Lower lobe of right lung (tissue), 2 donors: ENCODE data around the gene NDUFAF7. TPM values are rescaled to one million over a fixed set of nuclear protein-coding genes. Genes with fewer than 3 reads are reported as not detected.

Source experiments
- ATAC-seq, 2 donors: fragments of 200-7000 bp; cut with Tn5 transposase; one replicate each; pipeline ENCODE4 v1.9.1; 2020 to 2022; ENCODE audit warnings: mild to moderate bottlenecking in 2 of 2, moderate library complexity in 2 of 2
- DNase-seq: peaks from one replicate; pipeline ENCODE4 v3.0.0-alpha.2; 2020
- H3K27ac ChIP-seq: fragments of 200-600 bp; one replicate; pipeline ENCODE4 v1.8.0; 2022
- H3K27me3 ChIP-seq: fragments of 200-600 bp; one replicate; pipeline ENCODE4 v1.8.0; 2022; ENCODE audit warnings: low read depth
- H3K36me3 ChIP-seq: fragments of 200-600 bp; one replicate; pipeline ENCODE4 v1.8.0; 2022; ENCODE audit warnings: mild to moderate bottlenecking
- H3K4me1 ChIP-seq: fragments of 200-600 bp; one replicate; pipeline ENCODE4 v1.8.0; 2022
- H3K4me3 ChIP-seq: fragments of 200-600 bp; one replicate; pipeline ENCODE4 v1.8.0; 2022; ENCODE audit warnings: mild to moderate bottlenecking
- H3K9me3 ChIP-seq: fragments of 200-600 bp; one replicate; pipeline ENCODE4 v1.8.0; 2022
- intact Hi-C: fragments of 100-400 bp; cut with DNase I; formaldehyde crosslinking; loops from one replicate; pipeline ENCODE4 v1.11.0; 2022
- total RNA-seq: library from RNA; stranded (reverse); fragmentation: NEBNext Ultra II Directional; extraction: Animal tissue kit (Norgen Biotek cat#: 25700); gene quantifications from one replicate; pipeline ENCODE4 v1.2.1, GENCODE V29; 2021
- TF ChIP-seq, protein P1 (sequence below): fragments of 200-600 bp; IDR thresholded peaks from one replicate; pipeline ENCODE4 v1.8.0; 2022; ENCODE audit warnings: antibody characterized with exemption, mild to moderate bottlenecking
- donor health status: DM: no; HTN: yes; CAD: no; lungs with severe emphysema.

Gene NDUFAF7
- total RNA-seq, 1 donor from 2014 or later = 18.3 TPM

DNA sequence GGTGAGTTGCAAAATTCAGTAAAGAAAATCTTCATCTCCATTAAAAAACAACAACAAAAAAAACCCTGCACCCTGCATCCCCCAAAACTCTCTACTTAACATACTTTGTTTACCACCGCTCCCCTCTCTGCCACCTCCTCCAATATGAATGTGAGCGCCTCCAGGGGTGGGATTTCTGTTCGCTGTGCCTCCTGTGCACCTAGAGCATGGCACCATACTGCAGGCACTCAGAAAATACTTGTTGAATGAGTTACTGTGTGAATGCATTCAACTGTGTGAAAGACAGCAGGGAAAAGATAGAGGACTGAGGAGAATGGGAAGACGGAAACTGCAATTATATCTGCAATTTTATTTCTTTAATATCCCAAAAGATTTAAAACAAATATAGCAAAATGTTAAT is 4.6 kb upstream of the NDUFAF7 start:
- intact Hi-C loops = no loop called here
- Histone ChIP-seq H3K4me3 (no peak overlapping the region), H3K9me3 (no peaks in the 10 kb centered on the region), H3K27me3 (no peaks in the 10 kb centered on the region), H3K27ac (no peak overlapping the region), H3K36me3 (peaks cover 46% of the 10 kb centered on the region), H3K4me1 (peaks cover 27% of the 10 kb centered on the region)
- DNase-seq = no peak
- TF ChIP-seq, protein P1, sequence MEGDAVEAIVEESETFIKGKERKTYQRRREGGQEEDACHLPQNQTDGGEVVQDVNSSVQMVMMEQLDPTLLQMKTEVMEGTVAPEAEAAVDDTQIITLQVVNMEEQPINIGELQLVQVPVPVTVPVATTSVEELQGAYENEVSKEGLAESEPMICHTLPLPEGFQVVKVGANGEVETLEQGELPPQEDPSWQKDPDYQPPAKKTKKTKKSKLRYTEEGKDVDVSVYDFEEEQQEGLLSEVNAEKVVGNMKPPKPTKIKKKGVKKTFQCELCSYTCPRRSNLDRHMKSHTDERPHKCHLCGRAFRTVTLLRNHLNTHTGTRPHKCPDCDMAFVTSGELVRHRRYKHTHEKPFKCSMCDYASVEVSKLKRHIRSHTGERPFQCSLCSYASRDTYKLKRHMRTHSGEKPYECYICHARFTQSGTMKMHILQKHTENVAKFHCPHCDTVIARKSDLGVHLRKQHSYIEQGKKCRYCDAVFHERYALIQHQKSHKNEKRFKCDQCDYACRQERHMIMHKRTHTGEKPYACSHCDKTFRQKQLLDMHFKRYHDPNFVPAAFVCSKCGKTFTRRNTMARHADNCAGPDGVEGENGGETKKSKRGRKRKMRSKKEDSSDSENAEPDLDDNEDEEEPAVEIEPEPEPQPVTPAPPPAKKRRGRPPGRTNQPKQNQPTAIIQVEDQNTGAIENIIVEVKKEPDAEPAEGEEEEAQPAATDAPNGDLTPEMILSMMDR = no peak
- no peak for ATAC-seq

DNA sequence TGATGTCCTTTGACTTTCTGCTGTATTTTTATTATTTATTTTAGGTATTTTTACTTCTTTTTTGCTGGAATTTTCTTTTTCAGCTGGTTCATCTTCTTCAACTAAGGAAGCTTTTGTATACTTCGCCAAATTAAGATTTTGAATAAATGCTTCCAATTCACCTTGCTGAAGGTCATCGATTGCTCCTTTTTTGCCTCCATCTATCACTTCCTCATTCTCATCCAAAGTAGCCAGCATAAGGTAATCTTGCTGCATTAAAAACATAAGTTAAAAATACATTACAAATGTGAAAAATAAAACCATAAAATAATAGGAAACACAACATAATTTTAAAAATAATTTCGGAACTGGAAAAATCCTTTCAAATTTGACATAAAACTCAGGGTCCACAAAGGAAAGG is 2.7 kb upstream of the NDUFAF7 start:
- Histone ChIP-seq H3K36me3 (peaks cover 26% of the 10 kb centered on the region), H3K4me3 (no peak overlapping the region), H3K27me3 (no peaks in the 10 kb centered on the region), H3K27ac (no peak overlapping the region), H3K9me3 (no peaks in the 10 kb centered on the region), H3K4me1 (peaks cover 38% of the 10 kb centered on the region)
- intact Hi-C loops = no loop called here
- DNase-seq = no peak
- ATAC-seq = no peak
- TF ChIP-seq, protein P1 = no peak

GRCh38 chr2:37230581-37230980 is 877 bp upstream of the NDUFAF7 start:
- H3K4me3 ChIP-seq = peak overlapping the region; percentile 87
- ATAC-seq (peak in 1 of 2 donors; percentile 1), DNase-seq (no peak)
- H3K27me3 ChIP-seq = no peaks in the 10 kb centered on the region
- peaks cover 29% of the 10 kb centered on the region for H3K36me3 ChIP-seq
- TF ChIP-seq, protein P1 = no peak
- H3K9me3 ChIP-seq = no peaks in the 10 kb centered on the region
- peaks cover 25% of the 10 kb centered on the region for H3K4me1 ChIP-seq
- intact Hi-C loops = no loop called here
- peak overlapping the region; percentile 94 for H3K27ac ChIP-seq

DNA sequence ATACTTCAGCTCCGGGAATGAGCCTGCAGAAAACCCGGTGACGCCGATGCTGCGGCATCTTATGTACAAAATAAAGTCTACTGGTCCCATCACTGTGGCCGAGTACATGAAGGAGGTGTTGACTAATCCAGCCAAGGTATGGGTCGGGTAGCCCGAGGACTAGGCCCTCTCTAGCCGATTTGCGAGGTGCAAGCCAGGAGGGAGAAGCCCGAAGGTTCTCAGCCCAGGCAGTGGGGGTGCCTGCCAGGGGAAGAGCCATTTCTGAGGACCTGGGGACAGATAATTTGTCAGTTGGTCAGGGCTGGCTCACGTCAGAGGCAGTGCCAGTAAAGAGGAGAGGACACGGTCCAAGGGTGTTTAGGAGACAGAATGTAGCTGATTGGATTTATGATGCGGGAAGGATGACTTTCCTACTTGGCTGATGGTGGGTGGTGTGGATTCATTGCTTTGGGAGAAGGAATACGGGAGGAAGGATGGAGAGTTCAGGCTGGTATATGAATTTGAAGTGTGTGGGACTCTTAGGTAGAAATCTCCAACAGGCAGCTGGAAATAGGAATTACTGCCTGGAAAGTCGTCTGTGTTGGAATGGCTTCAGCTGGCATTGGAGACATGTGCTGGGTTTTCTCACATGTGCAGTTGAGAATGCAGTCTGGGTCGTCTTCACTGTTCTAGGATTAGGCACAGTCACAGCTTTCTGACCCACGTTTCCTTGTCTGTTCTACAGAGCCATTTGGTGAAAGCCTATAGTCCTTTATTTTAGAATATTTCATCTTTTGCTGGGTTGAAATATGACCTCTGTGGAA is 874 bp downstream of the NDUFAF7 start:
- TF ChIP-seq, protein P1 = no peak
- Histone ChIP-seq H3K4me1 (peaks cover 25% of the 10 kb centered on the region), H3K27ac (peak overlapping the region; percentile 94), H3K4me3 (peak overlapping the region; percentile 87), H3K36me3 (peaks cover 38% of the 10 kb centered on the region), H3K27me3 (no peaks in the 10 kb centered on the region), H3K9me3 (no peaks in the 10 kb centered on the region)
- ATAC-seq (peak; percentile 47 to 50), DNase-seq (peak; percentile 44)
- intact Hi-C loops = no loop called here

GRCh38 chr2:37243435-37243834 is 12.0 kb downstream of the NDUFAF7 start:
- Histone ChIP-seq H3K9me3 (no peaks in the 10 kb centered on the region), H3K4me1 (no peaks in the 10 kb centered on the region), H3K36me3 (peaks cover 97% of the 10 kb centered on the region), H3K4me3 (no peak overlapping the region), H3K27me3 (no peaks in the 10 kb centered on the region), H3K27ac (no peak overlapping the region)
- ATAC-seq (no peak), DNase-seq (no peak)
- intact Hi-C loops = no loop called here
- TF ChIP-seq, protein P1 = no peak
